HG03097 (cell line): Measurements from ENCODE around the gene ZNF653.
"Not testable (repeated sequence)": the region's sequence is repeated elsewhere in the genome, so short reads cannot be mapped to it uniquely, and the experiment has no call there.

ENCODE experiments used
- ATAC-seq: cut with Tn5 transposase; IDR thresholded peaks from one replicate; pipeline ENCODE4 v1.9.1; 2021; ENCODE audit not compliant: unreplicated experiment, low FRiP score

The ZNF653 gene

DNA sequence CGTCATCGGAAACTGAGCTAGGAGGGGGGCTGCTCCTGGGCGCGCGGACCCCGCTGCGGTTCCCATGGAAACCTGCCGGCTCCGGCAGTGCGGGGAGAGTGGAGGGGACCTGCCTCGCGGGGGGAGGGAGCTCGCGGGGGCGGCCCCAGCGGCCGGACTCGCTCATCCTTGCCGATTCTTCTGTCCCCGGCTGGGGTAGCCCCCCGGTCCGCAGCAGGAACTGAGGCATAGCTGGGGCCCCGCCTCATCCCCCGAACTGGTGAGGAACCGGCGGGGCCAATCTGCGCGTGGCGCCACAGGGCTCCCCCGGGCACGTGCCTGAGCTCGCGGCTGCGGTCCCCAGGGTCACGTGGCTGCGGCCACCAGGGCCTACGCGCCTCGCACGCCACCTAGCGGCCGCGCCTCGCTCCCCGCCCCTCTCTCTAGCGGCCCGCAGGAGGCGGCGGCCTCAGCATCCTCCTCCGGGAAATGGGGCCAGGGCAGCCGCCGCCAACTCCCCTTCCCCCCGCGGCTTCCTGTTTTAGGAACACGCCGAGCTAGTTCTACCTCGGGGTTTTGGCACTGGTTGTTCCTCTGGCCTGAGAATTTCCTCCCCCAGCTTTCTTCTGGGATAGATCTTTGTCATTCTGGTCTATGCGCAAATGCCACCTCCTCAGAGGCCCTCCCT lies 23.1 kb downstream of the ZNF653 start:
- peak; percentile 56 for ATAC-seq

DNA sequence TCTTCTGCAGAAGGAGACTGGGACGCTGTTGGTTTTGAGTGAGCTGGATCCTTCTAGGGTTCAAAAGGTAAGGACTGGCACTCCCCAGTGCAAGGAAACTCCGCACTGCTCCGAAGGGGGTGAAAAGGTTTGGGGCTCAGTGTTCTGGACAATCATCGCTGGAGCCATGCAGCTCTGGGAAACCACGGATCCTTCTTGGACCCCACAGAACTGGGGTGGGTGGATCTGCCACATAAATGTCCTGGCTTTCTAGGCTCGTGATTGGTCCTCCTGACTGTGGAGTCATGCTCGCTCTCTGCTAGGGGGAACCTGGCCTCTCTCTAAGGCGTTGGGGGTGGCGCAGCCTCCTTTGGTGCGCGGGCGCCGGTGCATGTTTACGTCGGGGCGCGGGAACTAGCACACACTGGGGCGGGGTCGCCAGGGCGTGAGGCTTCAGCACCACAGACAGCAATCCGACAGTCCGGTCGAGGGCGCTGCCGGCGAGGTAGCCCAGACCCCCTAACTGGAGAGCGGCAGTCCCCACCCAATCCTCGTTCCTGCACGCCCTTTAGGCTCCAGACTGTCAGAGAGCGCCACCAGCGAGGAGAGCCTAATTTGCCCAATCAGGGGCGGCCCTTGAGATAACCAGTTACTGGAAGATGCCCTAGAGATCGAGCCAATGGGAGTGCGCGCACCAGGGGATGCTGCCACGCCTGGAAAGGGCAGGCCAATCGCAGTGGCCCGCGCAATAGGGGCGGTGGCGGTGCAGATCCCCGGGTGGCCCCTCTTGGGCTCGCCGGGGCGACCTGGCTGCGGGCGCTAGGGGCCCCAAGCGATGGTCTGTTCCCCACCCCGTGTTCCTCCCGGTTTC lies 23.9 kb downstream of the ZNF653 start:
- peak; percentile 38 for ATAC-seq

GRCh38 chr19:11480715-11481533 lies 24.7 kb downstream of the ZNF653 start, which contains the start of gene ELAVL3:
ELAVL3 (minus strand) TSS chr19:11481046; CDS start chr19:11480608, 438 bp downstream.
- ATAC-seq = no peak

DNA sequence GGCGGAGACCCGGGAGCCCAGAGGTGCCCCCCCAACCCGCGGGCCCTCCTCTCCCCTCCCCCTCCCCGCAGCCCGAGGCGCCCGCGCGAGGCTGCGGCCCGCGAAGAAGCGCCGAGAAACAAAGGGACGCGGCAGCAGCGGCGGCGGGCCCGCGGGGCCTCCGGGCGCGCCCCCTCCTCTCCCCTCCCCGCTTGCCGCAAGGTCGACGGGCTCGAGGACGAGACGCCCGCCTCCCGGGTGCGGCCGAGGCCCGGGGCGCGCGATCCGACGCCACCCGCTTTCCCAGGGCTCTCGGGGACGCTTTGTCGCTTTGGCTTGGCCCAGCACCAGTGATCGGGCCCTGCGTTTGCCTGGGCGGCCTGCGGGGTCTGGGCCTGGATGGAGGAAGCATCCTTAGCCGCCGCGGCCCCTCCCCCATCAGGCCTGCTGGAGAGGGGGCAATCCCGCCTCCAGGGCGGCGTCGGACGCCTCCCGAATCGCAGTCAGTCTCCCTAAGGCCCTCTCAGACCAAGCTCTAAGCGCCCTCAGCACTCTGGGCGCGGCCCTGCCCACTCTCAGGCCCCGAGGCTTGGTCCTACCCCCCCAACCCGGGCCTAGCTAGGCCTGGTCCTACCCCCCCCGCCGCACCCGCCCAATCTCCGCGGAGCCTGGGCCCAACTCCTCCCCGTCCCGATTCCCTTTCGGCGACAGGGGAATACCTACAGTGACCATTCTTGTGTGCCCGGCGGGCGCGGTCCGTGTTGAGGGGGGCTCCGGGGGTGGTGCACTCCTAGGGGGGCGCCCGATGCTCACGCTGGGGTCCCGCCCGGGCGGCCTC lies 25.5 kb downstream of the ZNF653 start:
- ATAC-seq = no peak

DNA sequence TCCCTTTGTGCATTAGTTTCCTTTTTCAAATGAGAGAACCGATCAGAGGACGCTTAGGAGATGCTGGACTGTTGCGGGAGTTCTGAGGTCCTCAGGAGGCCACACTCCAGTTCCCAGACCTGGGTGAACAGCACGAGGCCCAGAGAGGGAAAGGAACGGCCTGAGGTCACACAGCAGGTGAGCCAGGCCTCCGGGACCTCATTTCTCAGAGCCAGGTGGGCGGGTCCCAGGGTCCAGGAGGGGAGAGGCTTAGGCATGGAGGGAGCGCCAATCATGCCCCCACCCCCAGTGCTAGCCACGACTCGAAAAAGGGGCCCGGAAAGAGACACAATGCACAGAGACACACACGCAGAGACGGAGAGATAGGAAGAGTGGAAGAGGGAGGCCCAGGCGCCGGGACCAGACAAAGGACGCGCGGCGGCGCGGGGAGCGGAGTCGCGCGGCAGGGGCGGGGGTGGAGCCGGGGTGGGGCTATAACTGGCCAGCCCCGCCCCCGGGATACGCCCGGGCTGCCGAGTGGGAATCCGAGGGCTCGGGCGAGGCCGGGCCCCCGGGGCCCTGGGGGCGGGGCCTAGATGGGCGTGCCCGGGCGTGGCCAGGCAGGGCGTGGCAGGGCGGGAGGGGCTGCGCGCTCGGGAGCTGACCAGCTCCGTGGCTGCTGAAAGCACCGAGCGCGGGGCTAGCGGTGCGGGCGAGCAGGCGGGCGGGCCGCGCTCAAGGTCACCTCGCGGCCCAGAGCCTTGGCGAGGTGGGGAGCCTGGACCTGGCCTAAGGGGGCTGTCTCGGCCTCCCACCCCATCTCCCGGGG lies 26.3 kb downstream of the ZNF653 start:
- no peak for ATAC-seq

- no peak for ATAC-seq
Measured at GRCh38 chr19:11478167-11479089, 27.2 kb downstream of the ZNF653 start.

GRCh38 chr19:11475861-11476260 lies 29.8 kb downstream of the ZNF653 start:
- ATAC-seq = no peak

DNA sequence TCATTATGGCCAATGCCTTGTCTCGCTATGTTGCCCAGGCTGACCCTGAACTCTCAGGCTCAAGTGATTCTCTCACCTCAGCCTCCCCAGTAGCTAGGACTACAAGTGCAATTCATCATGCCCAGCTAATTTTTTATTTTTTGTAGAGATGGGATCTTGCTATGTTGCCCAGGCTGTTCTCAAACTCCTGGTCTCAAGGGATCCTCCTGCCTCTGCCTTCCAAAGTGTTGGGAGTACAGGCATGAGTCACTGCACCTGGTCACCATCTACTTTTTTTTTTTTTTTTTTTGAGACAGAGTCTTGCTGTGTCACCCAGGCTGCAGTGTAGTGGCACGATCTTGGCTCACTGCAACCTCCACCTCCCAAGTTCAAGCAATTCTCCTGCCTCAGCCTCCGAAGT lies 30.3 kb downstream of the ZNF653 start:
- not testable (repeated sequence) for ATAC-seq

DNA sequence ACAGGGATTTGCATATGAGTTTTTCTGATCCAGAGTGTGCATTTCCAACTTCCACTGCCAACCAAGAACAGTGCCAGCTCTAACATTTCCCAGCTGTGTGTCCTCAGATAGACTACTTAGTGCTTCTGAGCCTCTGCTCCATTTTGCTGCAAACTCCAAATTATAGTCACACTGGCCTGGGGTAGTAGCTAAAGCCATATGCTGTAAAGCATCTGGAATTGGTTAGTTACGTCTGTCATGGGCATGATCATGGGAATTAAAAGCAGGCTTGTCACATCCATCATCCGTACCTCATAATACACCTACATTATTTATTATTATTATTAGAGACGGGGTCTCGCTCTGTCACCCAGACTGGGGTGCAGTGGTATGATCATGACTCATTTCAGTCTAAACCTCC lies 31.9 kb downstream of the ZNF653 start:
- no peak for ATAC-seq

GRCh38 chr19:11468266-11468845 lies 37.3 kb downstream of the ZNF653 start:
- ATAC-seq = not testable (repeated sequence)

- no peak for ATAC-seq
Measured at GRCh38 chr19:11465600-11465999, 40.0 kb downstream of the ZNF653 start.

- ATAC-seq = no peak
Measured at GRCh38 chr19:11464333-11465265, 41.0 kb downstream of the ZNF653 start.

DNA sequence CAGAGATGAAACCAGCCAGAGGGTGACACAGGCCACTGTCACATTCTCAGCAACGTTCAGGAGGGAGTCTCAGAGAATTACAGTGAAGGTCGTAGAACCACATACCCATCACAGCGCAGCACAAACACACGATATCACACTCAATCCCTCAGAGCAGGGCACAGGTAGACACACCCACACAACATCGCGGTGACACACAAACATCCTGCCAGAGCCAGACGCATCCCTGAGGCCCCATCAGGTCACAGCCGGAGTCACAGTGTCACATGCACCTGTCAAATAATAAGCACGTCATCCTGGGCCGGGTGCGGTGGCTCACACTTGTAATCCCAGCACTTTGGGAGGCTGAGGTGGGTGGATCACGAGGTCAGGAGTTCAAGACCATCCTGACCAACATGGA lies 42.2 kb downstream of the ZNF653 start:
- no peak for ATAC-seq

DNA sequence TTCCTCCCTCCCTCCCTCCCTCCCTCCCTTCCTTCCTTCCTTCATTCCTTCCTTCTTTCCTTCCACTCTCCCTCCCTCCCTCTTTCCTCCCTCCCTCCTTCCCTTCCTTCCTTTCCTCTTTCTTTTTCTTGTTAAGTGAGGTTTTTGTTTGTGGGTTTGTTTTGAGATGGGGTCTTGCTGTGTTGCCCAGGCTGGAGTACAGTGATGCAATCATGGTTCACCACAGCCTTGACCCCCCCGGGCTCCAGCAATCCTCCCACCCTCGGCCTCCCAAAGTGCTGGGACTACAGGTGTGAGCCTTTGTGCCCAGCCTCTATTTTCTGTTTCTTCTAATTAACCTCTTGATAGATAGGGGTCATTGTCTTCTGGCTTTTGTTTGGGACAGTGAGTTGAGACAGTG lies 44.2 kb downstream of the ZNF653 start:
- ATAC-seq = no peak

- ATAC-seq = no peak
Measured at GRCh38 chr19:11460207-11460606, 45.4 kb downstream of the ZNF653 start.

DNA sequence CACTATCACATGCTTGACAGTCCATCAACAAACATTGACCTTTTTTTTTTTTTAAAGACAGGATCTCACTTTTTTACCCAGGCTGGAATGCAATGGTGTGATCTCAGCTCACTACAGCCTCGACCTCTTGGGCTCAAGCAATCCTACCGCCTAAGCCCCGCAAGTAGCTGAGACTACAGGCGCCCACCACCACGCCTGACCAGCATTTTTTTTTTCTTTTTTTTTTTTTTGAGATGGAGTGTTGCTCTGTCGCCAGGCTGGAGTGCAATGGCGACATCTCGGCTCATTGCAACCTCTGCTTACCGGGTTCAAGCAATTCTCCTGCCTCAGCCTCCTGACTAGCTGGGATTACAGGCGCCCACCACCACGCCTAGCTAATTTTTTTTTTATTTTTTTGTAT lies 46.7 kb downstream of the ZNF653 start:
- ATAC-seq = not testable (repeated sequence)
